Stimulated activated naive B cell treated with anti-CD40 and anti-IgM and Interleukin-4, amounts not matched to agents 10 μg/mL and 1 μg/mL and 100 μg/mL, for 72 hours (primary cell): ENCODE measurements around the gene COL5A1.

Experiments
- ATAC-seq, 2 donors: fragments of 150-1000 bp; cut with Tn5 transposase; replicated peaks; 2 replicates each; pipeline ENCODE4 v1.10.0; 2021; ENCODE audit warnings: moderate library complexity in 1 of 2
- DNase-seq: peaks from one replicate; pipeline ENCODE4 v3.0.0; 2021
- H3K27ac Mint-ChIP-seq: one replicate; pipeline ENCODE4 v1.8.0; 2022; ENCODE audit warnings: mild to moderate bottlenecking, mixed read lengths
- H3K27me3 Mint-ChIP-seq, 2 donors: one replicate each; pipeline ENCODE4 v1.8.0; 2022; ENCODE audit warnings: mixed read lengths in 2 of 2
- H3K36me3 Mint-ChIP-seq, 2 donors: one replicate each; pipeline ENCODE4 v1.8.0; 2022; ENCODE audit warnings: mixed read lengths in 2 of 2, mild to moderate bottlenecking in 1 of 2
- H3K4me1 Mint-ChIP-seq, 2 donors: one replicate each; pipeline ENCODE4 v1.8.0; 2022; ENCODE audit warnings: mixed read lengths in 2 of 2, mild to moderate bottlenecking in 1 of 2
- H3K4me3 Mint-ChIP-seq, 2 donors: one replicate each; pipeline ENCODE4 v1.8.0; 2022; ENCODE audit warnings: mild to moderate bottlenecking in 2 of 2, mixed read lengths in 2 of 2, moderate library complexity in 1 of 2
- H3K9me3 Mint-ChIP-seq, 2 donors: one replicate each; pipeline ENCODE4 v1.8.0; 2022; ENCODE audit warnings: mixed read lengths in 2 of 2, mild to moderate bottlenecking in 1 of 2

COL5A1 gene

DNA sequence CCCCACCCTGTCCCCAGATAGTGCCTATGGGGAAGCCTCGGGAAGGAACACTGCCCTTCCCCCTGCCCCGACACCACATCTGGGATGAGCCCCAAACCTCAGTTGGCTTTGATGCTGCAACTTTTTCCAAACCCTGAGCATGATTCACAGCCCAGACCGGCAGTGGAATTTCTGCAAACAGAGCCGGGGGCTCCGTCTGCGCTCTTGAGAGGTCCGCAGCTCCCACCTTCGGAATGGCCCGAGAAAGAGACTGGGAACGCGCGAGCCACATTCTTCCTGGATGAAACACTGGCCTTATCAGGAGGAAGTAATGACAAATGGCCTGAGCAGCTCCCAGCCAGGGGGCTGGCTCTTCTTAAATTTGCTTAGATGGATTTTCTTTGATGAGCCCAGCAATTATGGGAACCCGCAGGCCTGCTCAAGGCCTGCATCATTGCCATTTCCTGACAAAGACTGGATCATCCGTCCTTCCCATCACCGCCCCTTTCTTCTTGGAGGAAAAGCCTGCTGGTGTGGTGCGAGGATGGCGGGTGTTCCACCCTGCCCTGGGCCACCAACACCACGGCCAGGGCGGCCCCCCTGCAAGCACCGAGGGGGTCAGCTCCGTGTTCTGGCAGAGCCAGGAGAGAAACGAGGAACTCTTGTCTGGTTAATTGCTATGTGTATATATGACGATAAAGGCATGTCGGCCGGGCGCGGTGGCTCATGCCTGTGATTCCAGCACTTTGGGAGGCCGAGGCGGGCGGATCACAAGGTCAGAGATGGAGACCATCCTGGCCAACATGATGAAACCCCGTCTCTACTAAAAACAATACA lies 38.8 kb upstream of the COL5A1 start:
- DNase-seq, result no peak
- Mint-ChIP-seq H3K27ac (no peak overlapping the region), H3K4me3 (no peak overlapping the region), H3K9me3 (peaks cover 0 to 1% of the 10 kb centered on the region in 2 donors), H3K36me3 (no peaks in the 10 kb centered on the region), H3K4me1 (no peaks in the 10 kb centered on the region), H3K27me3 (no peaks in the 10 kb centered on the region)
- no peak for ATAC-seq

DNA sequence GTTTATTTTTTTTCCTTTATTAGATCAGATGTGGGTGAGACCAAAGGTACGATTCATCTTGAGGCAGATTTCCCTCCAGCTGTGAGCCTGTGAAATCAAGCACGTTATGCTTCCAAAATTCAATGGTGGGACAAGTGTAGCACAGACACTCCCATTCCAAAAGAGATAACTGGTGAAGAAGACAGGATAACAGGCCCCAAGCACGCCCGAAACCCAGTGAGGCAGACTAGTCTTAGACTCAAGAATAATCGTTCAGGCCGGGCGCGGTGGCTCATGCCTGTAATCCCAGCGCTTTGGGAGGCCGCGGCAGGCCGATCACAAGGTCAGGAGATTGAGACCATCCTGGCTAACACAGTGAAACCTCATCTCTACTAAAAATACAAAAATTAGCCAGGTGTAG lies 36.8 kb upstream of the COL5A1 start:
- Mint-ChIP-seq H3K4me3 (no peak overlapping the region), H3K9me3 (peaks cover 0 to 1% of the 10 kb centered on the region in 2 donors), H3K27me3 (peaks cover 0 to 4% of the 10 kb centered on the region in 2 donors), H3K4me1 (no peaks in the 10 kb centered on the region), H3K27ac (no peak overlapping the region), H3K36me3 (no peaks in the 10 kb centered on the region)
- ATAC-seq (no peak), DNase-seq (no peak)

DNA sequence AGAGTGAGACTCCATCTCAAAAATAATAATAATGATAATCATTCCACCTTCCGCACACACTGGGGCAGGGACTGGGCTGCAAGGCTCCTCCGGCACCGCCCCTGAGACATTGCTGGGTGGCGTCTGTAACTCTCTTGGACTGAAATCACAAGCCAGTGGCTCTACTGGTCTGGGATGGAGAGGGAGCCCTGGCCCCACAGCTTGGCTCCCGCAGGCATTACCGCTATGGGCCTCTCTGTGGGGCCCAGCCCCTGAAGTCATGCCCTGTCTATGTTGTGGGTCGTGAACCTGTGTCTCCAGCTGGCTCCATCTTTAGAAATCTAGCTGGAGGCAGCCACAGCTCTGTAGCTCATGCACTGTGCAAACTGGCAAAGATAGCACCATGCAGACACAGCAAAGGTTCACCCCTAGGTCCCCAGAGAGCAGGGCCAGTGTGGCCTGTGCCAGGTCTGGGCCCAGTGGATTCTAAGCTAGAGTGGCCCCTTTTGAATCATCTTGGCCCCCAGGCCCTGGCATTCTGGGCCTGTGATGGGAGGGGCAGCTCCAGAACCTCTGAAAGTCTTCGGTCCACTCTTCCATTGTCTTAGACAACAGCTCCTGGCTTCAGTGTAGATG lies 36.1 kb upstream of the COL5A1 start:
- Mint-ChIP-seq H3K36me3 (no peaks in the 10 kb centered on the region), H3K27ac (no peak overlapping the region), H3K9me3 (peaks cover 0 to 1% of the 10 kb centered on the region in 2 donors), H3K4me1 (no peaks in the 10 kb centered on the region), H3K4me3 (no peak overlapping the region), H3K27me3 (peaks cover 0 to 4% of the 10 kb centered on the region in 2 donors)
- DNase-seq (no peak), ATAC-seq (no peak)

DNA sequence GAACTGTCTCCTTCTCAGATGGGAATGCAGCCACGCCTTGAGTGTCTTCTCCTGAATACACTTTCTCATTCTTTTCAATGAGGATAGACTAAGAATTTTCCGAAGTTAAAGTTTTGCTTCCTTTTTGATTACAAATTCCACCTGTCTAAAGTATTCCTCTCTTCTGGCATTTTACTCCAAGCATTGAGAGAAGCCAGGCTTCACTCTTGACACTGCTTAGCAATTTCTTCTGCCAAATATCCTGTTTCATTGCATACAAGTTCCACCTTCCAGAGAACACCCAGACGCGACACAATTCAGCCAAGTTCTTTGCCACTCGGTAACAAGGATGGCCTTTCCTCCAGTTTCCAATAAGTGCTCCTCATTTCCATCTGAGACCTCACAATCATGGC lies 35.6 kb upstream of the COL5A1 start:
- DNase-seq, result no peak
- peaks cover 0 to 7% of the 10 kb centered on the region in 2 donors for H3K27me3 Mint-ChIP-seq
- no peak overlapping the region for H3K4me3 Mint-ChIP-seq
- no peaks in the 10 kb centered on the region for H3K4me1 Mint-ChIP-seq
- no peaks in the 10 kb centered on the region for H3K36me3 Mint-ChIP-seq
- no peak for ATAC-seq
- H3K9me3 Mint-ChIP-seq, result peaks cover 0 to 1% of the 10 kb centered on the region in 2 donors
- H3K27ac Mint-ChIP-seq, result no peak overlapping the region

DNA sequence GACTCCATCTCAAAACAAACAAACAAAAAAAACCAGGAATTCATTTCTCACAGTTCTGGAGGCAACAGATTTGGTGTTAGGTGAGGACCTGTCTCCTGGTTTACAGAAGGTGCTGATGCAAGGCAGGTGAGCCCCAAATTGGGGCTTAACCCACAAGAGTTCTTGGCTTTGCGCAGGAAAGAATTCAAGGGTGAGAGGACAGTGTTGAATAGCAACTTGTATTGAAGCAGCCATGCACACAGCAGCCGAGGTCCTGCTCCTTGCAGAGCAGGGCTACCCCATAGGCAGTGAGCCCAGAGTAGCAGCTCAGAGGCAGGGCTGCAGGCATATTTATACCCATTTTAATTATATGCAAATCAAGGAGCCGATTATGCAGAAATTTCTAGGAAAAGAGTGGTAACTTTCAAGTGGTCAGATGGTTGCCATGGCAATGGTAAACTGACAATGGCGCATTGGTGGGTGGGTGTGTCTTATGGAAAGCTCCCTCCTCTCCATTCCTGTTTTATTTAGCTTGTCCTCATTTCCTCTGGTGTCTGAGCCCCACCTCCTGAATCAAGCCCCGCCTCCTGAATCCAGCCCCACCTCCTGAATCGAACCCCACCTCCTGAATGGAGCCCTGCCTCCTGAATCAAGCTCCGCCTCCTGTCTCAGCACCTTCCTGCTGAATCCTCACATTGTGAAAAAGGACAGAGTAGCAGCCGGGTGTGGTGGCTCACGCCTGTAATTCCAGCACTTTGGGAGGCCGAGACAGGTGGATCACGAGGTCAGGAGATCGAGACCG lies 34.5 kb upstream of the COL5A1 start:
- DNase-seq (no peak), ATAC-seq (no peak)
- no peaks in the 10 kb centered on the region for H3K4me1 Mint-ChIP-seq
- H3K27ac Mint-ChIP-seq, result no peak overlapping the region
- peaks cover 0 to 11% of the 10 kb centered on the region in 2 donors for H3K27me3 Mint-ChIP-seq
- no peak overlapping the region for H3K4me3 Mint-ChIP-seq
- H3K36me3 Mint-ChIP-seq, result no peaks in the 10 kb centered on the region
- peaks cover 3 to 7% of the 10 kb centered on the region in 2 donors for H3K9me3 Mint-ChIP-seq

DNA sequence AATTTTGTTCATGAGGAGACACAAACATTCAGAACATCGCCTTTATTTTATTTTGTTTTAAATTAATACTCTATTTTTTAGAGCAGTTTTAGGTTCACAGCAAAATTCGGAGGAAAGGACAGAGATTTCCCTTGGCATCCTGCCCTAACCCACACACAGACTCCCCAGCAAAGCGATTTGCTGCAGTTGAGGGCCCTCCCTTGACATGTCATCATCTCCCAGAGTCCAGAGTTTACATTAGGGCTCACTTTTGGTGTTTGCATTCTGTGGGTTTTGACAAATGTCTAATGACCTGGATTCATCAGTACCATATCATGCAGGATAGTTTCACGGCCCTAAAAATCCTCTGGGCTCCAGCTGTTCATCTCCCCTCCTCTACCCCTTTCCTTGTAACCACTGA lies 33.6 kb upstream of the COL5A1 start:
- DNase-seq (no peak), ATAC-seq (no peak)
- Mint-ChIP-seq H3K4me1 (no peaks in the 10 kb centered on the region), H3K27me3 (peaks cover 0 to 11% of the 10 kb centered on the region in 2 donors), H3K36me3 (no peaks in the 10 kb centered on the region), H3K27ac (no peak overlapping the region), H3K4me3 (no peak overlapping the region), H3K9me3 (peaks cover 9 to 10% of the 10 kb centered on the region in 2 donors)

DNA sequence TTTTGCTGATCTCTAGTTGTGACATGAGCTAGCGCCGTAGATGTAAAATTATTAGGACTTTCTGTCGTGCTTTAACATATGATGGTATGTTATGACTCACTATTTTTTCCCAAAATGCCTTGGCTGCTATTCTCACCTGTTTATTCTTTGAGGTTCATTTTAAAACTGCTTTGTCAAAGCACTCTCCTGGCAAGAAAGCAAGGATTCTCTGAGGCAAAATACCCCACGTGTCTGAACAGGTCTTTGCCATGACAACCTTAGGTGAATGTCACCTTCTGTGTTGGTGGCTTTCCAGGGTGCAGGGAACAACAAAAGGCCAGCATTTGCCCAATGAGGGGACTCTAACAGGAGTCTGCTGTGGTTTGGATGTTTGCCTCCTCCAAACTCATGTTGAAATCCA lies 30.6 kb upstream of the COL5A1 start:
- no peak for DNase-seq
- H3K27ac Mint-ChIP-seq, result no peak overlapping the region
- H3K36me3 Mint-ChIP-seq, result no peaks in the 10 kb centered on the region
- peaks cover 10 to 14% of the 10 kb centered on the region in 2 donors for H3K9me3 Mint-ChIP-seq
- H3K4me3 Mint-ChIP-seq, result no peak overlapping the region
- no peaks in the 10 kb centered on the region for H3K4me1 Mint-ChIP-seq
- peaks cover 0 to 11% of the 10 kb centered on the region in 2 donors for H3K27me3 Mint-ChIP-seq
- no peak for ATAC-seq

DNA sequence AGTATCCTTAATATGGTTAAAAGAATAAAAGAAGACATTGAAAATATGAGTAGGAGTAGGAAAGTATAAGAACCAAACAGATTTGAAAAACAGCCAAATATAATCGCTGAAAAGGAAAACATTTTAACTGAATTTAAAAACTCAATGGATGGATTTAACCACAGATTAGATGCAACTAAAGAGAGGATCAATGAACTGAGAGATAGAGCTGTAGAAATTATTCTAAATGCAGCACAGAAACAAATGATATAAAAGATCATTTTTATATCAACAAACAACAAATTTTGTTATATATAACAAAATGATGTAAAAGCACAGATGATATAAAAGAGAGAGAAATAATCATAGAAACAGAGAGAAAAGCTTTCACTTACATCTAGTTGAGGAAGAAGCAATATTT lies 29.3 kb upstream of the COL5A1 start:
- Mint-ChIP-seq H3K9me3 (peaks cover 10 to 14% of the 10 kb centered on the region in 2 donors), H3K36me3 (no peaks in the 10 kb centered on the region), H3K4me1 (no peaks in the 10 kb centered on the region), H3K27me3 (peaks cover 0 to 11% of the 10 kb centered on the region in 2 donors), H3K4me3 (no peak overlapping the region), H3K27ac (no peak overlapping the region)
- ATAC-seq, result no peak
- no peak for DNase-seq

DNA sequence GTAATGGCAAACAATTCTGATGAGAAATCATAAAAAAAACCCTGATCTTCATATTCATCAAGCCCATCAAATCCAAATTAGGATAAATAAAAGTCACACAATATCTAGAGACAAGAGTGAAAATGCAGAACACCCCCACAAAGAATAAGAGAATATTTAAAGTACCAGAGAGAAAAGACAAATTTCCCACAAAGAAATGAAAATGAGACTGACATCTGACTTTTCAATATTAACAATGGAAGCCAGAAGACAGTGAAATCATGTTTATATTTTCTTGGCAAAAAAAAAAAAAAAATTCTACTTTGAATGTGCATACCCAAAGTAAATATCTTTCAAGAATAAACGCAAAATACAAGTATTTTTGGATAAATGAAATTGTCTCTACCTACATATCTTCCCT lies 28.9 kb upstream of the COL5A1 start:
- H3K36me3 Mint-ChIP-seq, result no peaks in the 10 kb centered on the region

DNA sequence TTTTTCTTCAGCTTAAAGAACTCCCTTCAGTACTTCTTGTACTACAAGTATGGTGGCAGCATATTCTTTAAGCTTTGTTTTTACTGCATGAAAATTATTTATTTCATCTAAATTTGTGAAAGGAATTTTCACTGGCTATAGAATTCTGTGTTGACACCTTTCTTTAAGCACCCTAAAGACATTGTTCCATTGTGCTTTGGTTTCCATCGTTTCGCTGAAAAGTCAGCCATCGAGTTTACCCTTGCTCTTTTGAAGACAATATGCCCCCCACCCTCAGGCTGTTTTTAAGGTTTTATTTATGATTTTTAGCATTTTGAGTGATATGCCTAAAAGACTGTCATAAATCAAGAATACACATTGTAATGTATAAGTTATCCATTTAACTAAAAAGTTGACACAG lies 27.3 kb upstream of the COL5A1 start:
- no peak for ATAC-seq
- Mint-ChIP-seq H3K27me3 (peaks cover 0 to 9% of the 10 kb centered on the region in 2 donors), H3K27ac (no peak overlapping the region), H3K4me1 (no peaks in the 10 kb centered on the region), H3K36me3 (no peaks in the 10 kb centered on the region), H3K9me3 (peaks cover 10 to 13% of the 10 kb centered on the region in 2 donors), H3K4me3 (no peak overlapping the region)
- no peak for DNase-seq

More for the DNA sequence above, 28.9 kb upstream of the COL5A1 start:
- Mint-ChIP-seq H3K27me3 (peaks cover 0 to 11% of the 10 kb centered on the region in 2 donors), H3K4me1 (no peaks in the 10 kb centered on the region), H3K27ac (no peak overlapping the region), H3K4me3 (no peak overlapping the region), H3K9me3 (peaks cover 10 to 13% of the 10 kb centered on the region in 2 donors)
- DNase-seq (no peak), ATAC-seq (no peak)

DNA sequence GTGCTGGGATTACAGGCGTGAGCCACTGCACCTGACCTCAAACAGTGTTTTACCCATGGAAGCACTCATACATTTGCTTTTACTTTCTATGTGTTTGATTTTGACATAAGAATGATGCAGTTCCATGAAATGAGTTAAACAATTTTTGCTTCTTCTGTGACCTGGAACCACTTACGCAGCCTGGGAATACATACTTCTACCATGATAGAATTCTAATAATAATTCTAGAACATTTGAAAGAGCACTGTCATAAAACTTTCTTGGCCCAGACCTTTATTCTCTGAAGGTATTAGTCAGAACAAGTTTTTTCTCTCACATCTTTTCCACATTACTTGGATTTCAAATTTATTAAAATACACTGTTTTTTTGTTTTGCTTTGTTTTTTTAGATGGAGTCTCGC lies 25.3 kb upstream of the COL5A1 start:
- H3K9me3 Mint-ChIP-seq, result peaks cover 10 to 12% of the 10 kb centered on the region in 2 donors
- peaks cover 0 to 6% of the 10 kb centered on the region in 2 donors for H3K27me3 Mint-ChIP-seq
- no peaks in the 10 kb centered on the region for H3K4me1 Mint-ChIP-seq
- H3K4me3 Mint-ChIP-seq, result no peak overlapping the region
- H3K36me3 Mint-ChIP-seq, result no peaks in the 10 kb centered on the region
- no peak overlapping the region for H3K27ac Mint-ChIP-seq
- ATAC-seq (no peak), DNase-seq (no peak)

DNA sequence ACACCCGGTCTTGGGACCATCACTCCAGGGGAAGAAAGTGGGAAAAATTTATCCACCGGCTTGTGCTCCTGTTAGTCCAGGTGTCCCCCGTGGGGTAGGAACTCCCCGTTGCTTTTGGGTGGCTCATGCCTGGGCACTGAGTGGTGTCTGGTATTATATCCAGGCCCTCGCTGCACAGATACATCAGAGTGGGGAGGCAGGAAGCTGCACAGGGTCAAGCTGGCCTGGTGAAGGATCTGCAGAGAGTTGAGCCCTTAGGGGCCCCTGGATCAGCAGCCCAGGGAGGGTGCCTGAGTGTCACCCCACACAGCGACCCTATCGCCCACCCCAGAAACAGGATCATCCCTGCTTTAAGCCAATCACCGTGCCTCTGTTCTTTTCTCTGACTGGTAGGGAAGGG lies 24.4 kb upstream of the COL5A1 start:
- no peak overlapping the region for H3K4me3 Mint-ChIP-seq
- no peaks in the 10 kb centered on the region for H3K4me1 Mint-ChIP-seq
- H3K27me3 Mint-ChIP-seq, result peaks cover 6 to 8% of the 10 kb centered on the region in 2 donors
- ATAC-seq (no peak), DNase-seq (no peak)
- H3K36me3 Mint-ChIP-seq, result no peaks in the 10 kb centered on the region
- peaks cover 6 to 7% of the 10 kb centered on the region in 2 donors for H3K9me3 Mint-ChIP-seq
- H3K27ac Mint-ChIP-seq, result no peak overlapping the region

DNA sequence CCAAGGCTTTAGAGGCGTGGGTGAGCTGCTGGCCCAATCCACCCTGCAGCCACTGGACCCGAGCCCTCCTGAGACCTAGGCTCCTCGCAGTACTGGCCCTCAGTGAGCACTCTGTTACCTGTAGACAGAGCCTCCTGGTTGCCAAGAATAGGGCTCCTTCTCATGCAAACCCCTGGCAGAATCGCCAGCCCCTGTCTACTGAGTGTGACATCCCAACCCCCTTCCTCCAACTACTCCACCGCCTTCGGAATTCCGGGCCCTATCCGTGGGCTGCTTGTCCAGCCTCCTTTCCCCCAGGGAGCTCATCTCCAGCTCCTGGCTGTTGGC lies 23.8 kb upstream of the COL5A1 start:
- Mint-ChIP-seq H3K36me3 (no peaks in the 10 kb centered on the region), H3K27ac (no peak overlapping the region), H3K27me3 (peaks cover 8 to 14% of the 10 kb centered on the region in 2 donors), H3K9me3 (peaks cover under 1 to 5% of the 10 kb centered on the region in 2 donors), H3K4me1 (no peaks in the 10 kb centered on the region), H3K4me3 (no peak overlapping the region)
- DNase-seq, result no peak
- no peak for ATAC-seq

DNA sequence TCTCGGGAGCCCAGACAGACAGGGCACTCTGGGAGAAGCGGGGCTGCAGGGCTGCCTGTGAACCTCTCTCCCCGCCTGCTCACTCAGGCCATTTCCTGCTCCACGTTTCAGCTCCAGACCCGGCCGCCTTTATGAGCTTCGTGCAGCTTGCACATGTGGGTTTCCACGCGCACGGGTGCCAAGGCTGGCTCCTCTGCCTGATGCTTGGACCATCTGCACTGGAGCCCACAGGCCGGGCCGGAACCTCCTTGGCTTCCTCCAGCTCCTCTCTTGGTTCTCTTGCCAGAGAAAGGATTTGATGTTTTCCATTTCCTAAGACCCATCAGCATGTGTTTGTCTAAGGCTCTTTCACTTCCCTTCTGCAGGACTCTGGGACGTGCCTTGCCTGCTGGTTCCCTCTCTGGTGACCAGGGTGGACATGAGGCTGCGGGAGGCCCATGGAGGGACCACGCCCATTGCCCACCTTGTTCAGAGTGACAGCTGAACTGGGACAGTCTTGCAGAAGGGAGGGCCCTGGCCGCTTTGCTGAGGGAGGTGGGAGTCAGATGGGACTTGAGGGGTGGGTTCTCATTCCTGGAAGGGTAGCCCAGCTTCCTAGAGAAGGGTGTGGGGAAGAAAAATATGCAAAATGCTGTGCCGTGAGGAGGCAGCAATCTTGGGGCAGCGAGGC lies 23.3 kb upstream of the COL5A1 start:
- H3K27ac Mint-ChIP-seq, result no peak overlapping the region
- DNase-seq, result no peak
- peaks cover 0 to 5% of the 10 kb centered on the region in 2 donors for H3K9me3 Mint-ChIP-seq
- no peak overlapping the region for H3K4me3 Mint-ChIP-seq
- no peak for ATAC-seq
- H3K36me3 Mint-ChIP-seq, result no peaks in the 10 kb centered on the region
- H3K4me1 Mint-ChIP-seq, result no peaks in the 10 kb centered on the region
- peaks cover 8 to 17% of the 10 kb centered on the region in 2 donors for H3K27me3 Mint-ChIP-seq
